Adrenal gland (tissue), 12 donors: ENCODE results near the gene TMEM63A. TPM values are rescaled to one million over a fixed set of nuclear protein-coding genes. Genes with fewer than 3 reads are reported as not detected.

Experiments
- DNase-seq, 7 donors: peaks; one replicate each; pipeline ENCODE4 v3.0.0-alpha.2; 2019 to 2020
- H3K27ac ChIP-seq, 5 donors: fragments of 200-600 bp; sonication (generic) in 4 of 5; 1 replicate in 3 of 5; 2 replicates in 2 of 5; pipeline versions ENCODE4 v1.5.1 to v1.8.0; 2016 to 2020; ENCODE audit warnings: mild to moderate bottlenecking in 1 of 5
- H3K27me3 ChIP-seq: fragments of 200-600 bp; 2 replicates; pipeline ENCODE4 v1.8.0; 2021
- H3K36me3 ChIP-seq, 2 donors: fragments of 200-600 bp; replicated peaks in 1 of 2; 1 replicate in 1 of 2; 2 replicates in 1 of 2; pipeline versions ENCODE4 v1.5.1 to v1.8.0; 2018 to 2022
- H3K4me1 ChIP-seq, 2 donors: fragments of 200-600 bp; replicated peaks in 1 of 2; 1 replicate in 1 of 2; 2 replicates in 1 of 2; pipeline versions ENCODE4 v1.5.1 to v1.8.0; 2018 to 2021
- H3K4me3 ChIP-seq, 4 donors: fragments of 200-600 bp; sonication (generic) in 3 of 4; one replicate each; pipeline ENCODE4 v1.5.1; 2016 to 2018
- H3K9me3 ChIP-seq, 3 donors: fragments of 200-600 bp; sonication (generic) in 1 of 3; replicated peaks in 1 of 3; 1 replicate in 2 of 3; 2 replicates in 1 of 3; pipeline versions ENCODE4 v1.5.1 to v1.8.0; 2016 to 2021
- POLR2A ChIP-seq, 2 donors: fragments of 450-650 bp; IDR thresholded peaks; one replicate each; pipeline ENCODE4 v1.6.1; 2017; ENCODE audit warnings: antibody characterized with exemption in 2 of 2, mild to moderate bottlenecking in 2 of 2, moderate library complexity in 1 of 2
- WGBS, 4 donors: extraction: QIAGEN DNeasy Blood & Tissue Kit in 2 of 4; methylation state at CpG; one replicate each; pipeline versions ENCODE4 v1.1.5 to v1.1.7; 2013 to 2017; 5-methylcytosine and 5-hydroxymethylcytosine counted together
- intact Hi-C, 2 donors: fragments of 100-400 bp; cut with DNase I; formaldehyde crosslinking; loops; one replicate each; pipeline versions ENCODE4 v1.14.1 to v1.15.0; 2022 to 2023
- polyA plus RNA-seq, 3 donors: library from polyadenylated mRNA; stranded (reverse); fragments of 200-250 nt in 2 of 3; fragments of 350-450 nt in 1 of 3; fragmentation: Illumina TruSeq in 1 of 3; extraction: RNeasy Lipid Tissue Mini Kit (QIAGEN cat#74804) in 1 of 3; gene quantifications; one replicate each; pipeline ENCODE4 v1.2.3, GENCODE V29; 2013 to 2014
- total RNA-seq, 9 donors: library from RNA; depleted of rRNA in 4 of 9; stranded (reverse); fragments of >200 nt in 4 of 9; fragments of 120-200 nt in 1 of 9; fragmentation: NEBNext Ultra II Directional in 1 of 9; extraction: Animal tissue kit (Norgen Biotek cat#: 25700) in 1 of 9; gene quantifications; one replicate each; pipeline versions ENCODE4 v1.1.0 to v1.2.4, GENCODE V29; 2013 to 2023
- TF ChIP-seq, protein P1 (sequence below), 6 experiments: fragments of 450-650 bp in 4 of 6; fragments of 200-600 bp in 2 of 6; sonication (generic) in 1 of 6; IDR thresholded peaks; 1 replicate in 5 of 6; 2 replicates in 1 of 6; pipeline versions ENCODE4 v1.5.1 to v1.8.0; 2016 to 2021; ENCODE audit warnings: antibody characterized with exemption in 6 of 6, mild to moderate bottlenecking in 2 of 6, moderate library complexity in 1 of 6
- donor health status: healthy with polysubstance abuse.
- donor health status: Bipolar disorder and iron deficiency.
- donor health status: DM: yes; HTN: yes; CAD: no.
- donor health status: DM: no; HTN: no; CAD: no.
- donor health status: DM: no; HTN: no; CAD: no.
- donor health status: DM: yes; HTN: yes; CAD: no.

TMEM63A gene
- total and polyA plus RNA-seq, 12 donors = 13.9 to 96.9 (median 52.3) TPM

GRCh38 chr1:225928186-225929175 lies 46.3 kb upstream of the TMEM63A start:
- intact Hi-C loops = no loop called here
- Histone ChIP-seq H3K9me3 (no peaks in the 10 kb centered on the region), H3K36me3 (no peaks in the 10 kb centered on the region), H3K4me1 (peaks cover 6 to 7% of the 10 kb centered on the region in 2 donors), H3K27ac (peak overlapping the region in 2 of 5 donors; percentile 10 to 12), H3K27me3 (no peaks in the 10 kb centered on the region), H3K4me3 (no peak overlapping the region)
- TF ChIP-seq, protein P1, sequence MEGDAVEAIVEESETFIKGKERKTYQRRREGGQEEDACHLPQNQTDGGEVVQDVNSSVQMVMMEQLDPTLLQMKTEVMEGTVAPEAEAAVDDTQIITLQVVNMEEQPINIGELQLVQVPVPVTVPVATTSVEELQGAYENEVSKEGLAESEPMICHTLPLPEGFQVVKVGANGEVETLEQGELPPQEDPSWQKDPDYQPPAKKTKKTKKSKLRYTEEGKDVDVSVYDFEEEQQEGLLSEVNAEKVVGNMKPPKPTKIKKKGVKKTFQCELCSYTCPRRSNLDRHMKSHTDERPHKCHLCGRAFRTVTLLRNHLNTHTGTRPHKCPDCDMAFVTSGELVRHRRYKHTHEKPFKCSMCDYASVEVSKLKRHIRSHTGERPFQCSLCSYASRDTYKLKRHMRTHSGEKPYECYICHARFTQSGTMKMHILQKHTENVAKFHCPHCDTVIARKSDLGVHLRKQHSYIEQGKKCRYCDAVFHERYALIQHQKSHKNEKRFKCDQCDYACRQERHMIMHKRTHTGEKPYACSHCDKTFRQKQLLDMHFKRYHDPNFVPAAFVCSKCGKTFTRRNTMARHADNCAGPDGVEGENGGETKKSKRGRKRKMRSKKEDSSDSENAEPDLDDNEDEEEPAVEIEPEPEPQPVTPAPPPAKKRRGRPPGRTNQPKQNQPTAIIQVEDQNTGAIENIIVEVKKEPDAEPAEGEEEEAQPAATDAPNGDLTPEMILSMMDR (IDR thresholded peaks at IDR 0.05) = no peak
- no peak for TF ChIP-seq POLR2A (IDR thresholded peaks at IDR 0.05)
- no peak for DNase-seq
- WGBS, 4 donors = 82 to 93% (median 83%) methylated on average over 11 to 14 of the region's 14 CpGs

GRCh38 chr1:225926551-225927113 lies 44.5 kb upstream of the TMEM63A start:
- H3K27ac ChIP-seq = no peak overlapping the region
- H3K4me3 ChIP-seq = no peak overlapping the region
- no peaks in the 10 kb centered on the region for H3K9me3 ChIP-seq
- peaks cover 6 to 16% of the 10 kb centered on the region in 2 donors for H3K4me1 ChIP-seq
- no peaks in the 10 kb centered on the region for H3K27me3 ChIP-seq
- H3K36me3 ChIP-seq = peaks cover 0 to 3% of the 10 kb centered on the region in 2 donors
- TF ChIP-seq, protein P1 (IDR thresholded peaks at IDR 0.05) = no peak
- TF ChIP-seq POLR2A (IDR thresholded peaks at IDR 0.05) = no peak
- 76 to 88% (median 86%) methylated on average over 3 of the region's 3 CpGs for WGBS, 4 donors
- DNase-seq = no peak
- intact Hi-C loops = no loop called here

DNA sequence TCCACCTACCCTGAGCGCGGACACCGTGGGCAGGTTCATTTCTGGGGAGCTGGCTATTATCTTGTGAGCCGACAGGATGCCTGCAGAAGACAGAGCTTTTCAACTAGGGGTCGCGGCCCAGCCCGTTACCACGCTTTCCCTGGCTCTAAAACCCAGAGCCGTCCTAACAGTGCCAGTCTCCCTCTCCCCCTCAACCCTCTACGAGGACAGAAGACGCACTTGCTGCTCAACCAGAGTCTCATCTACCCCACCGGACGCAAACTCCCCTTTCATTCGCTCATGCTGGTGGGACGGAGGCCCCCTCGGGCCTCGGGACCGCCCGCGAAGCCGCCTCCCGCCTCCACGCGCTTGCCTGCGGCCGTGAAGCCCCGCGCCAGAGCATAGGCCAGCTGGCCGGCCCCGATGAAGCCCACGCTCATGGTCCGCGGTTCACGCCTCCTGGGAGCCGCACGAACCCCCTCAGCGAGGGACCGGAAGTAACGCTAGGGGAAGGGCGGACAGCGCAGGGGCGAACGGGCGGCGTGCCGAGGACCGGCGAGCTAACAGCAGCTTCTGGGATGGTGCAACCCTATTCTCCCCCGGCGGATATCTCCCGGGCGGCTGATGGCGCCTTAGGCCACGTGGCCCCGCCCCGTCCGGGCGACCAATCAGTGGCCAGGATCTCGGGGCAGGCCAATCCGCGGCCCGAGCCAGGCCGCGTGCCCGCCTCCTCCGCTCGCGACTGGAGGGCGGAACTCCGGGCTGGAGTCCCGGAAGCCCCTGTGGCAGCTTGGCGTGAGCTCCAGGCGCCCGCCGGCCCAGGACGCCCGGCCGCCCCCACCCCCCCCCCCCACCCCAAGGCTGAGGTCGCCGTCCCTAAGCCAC lies 41.7 kb upstream of the TMEM63A start, which contains the start of gene PYCR2:
Gene PYCR2, minus strand, starts transcription at position 559 of the 864 bp plus-strand sequence. Its CDS starts 140 bp downstream, at position 419.
- Histone ChIP-seq H3K27ac (peak within 1 kb of the TSS; percentile 64 to 96 (median 82)), H3K27me3 (no peaks in the 10 kb centered on the region), H3K4me3 (peak within 1 kb of the TSS; percentile 25 to 98 (median 66)), H3K9me3 (no peaks in the 10 kb centered on the region), H3K4me1 (peaks cover 6 to 33% of the 10 kb centered on the region in 2 donors), H3K36me3 (peaks cover 0 to 13% of the 10 kb centered on the region in 2 donors)
- intact Hi-C loops = no loop called here
- peak; percentile 95 to 98 (median 96) for DNase-seq
- 0 to 1% (median 0%) methylated on average over 12 to 80 of the region's 80 CpGs for WGBS, 4 donors
- TF ChIP-seq, protein P1 (IDR thresholded peaks at IDR 0.05) = no peak
- peak; percentile 74 to 88 for TF ChIP-seq POLR2A (IDR thresholded peaks at IDR 0.05)
